Adipocyte (in vitro differentiated cells): ENCODE results near the gene CFAP44.
"Not testable (repeated sequence)": the region's sequence is repeated elsewhere in the genome, so short reads cannot be mapped to it uniquely, and the experiment has no call there.

Experiments
- DNase-seq: peaks from one replicate; pipeline ENCODE4 v3.0.0-alpha.2; 2015; ENCODE audit warnings: low read depth
- H3K27me3 ChIP-seq: replicated peaks from 2 replicates; pipeline ENCODE4 v1.7.0; 2013; ENCODE audit warnings: mild to moderate bottlenecking, low read length, moderate library complexity; ENCODE audit not compliant: control insufficient read depth, insufficient read depth
- H3K36me3 ChIP-seq: 2 replicates; pipeline ENCODE4 v1.7.0; 2013; ENCODE audit warnings: low read length, mild to moderate bottlenecking, moderate library complexity; ENCODE audit not compliant: control insufficient read depth, insufficient read depth, severe bottlenecking
- H3K4me1 ChIP-seq: 2 replicates; pipeline ENCODE4 v1.7.0; 2013; ENCODE audit warnings: mild to moderate bottlenecking, low read length, moderate library complexity; ENCODE audit not compliant: control insufficient read depth, insufficient read depth
- H3K4me3 ChIP-seq: 2 replicates; pipeline ENCODE4 v1.7.0; 2013; ENCODE audit warnings: mild to moderate bottlenecking, low read length, moderate library complexity
- H3K9ac ChIP-seq: 2 replicates; pipeline ENCODE4 v1.7.0; 2013; ENCODE audit warnings: mild to moderate bottlenecking, low read length, moderate library complexity
- H3K9me3 ChIP-seq: 2 replicates; pipeline ENCODE4 v1.7.0; 2013; ENCODE audit warnings: mild to moderate bottlenecking, low read length, moderate library complexity; ENCODE audit not compliant: control insufficient read depth

CFAP44 gene

GRCh38 chr3:113441051-113441770, at the start of gene CFAP44:
CFAP44 (minus strand) TSS chr3:113441493; CDS start chr3:113433664, 7,829 bp downstream.
- H3K9me3 ChIP-seq: no peaks in the 10 kb centered on the region
- no peaks in the 10 kb centered on the region for H3K27me3 ChIP-seq
- no peak for DNase-seq
- peak within 1 kb of the TSS; percentile 47 for H3K9ac ChIP-seq
- peak within 1 kb of the TSS; percentile 79 for H3K4me3 ChIP-seq
- H3K36me3 ChIP-seq: peaks cover 4% of the 10 kb centered on the region
- H3K4me1 ChIP-seq: no peaks in the 10 kb centered on the region

GRCh38 chr3:113485161-113485609, 43.9 kb upstream of the CFAP44 start:
- H3K9ac ChIP-seq: no peak overlapping the region
- no peaks in the 10 kb centered on the region for H3K4me1 ChIP-seq
- no peaks in the 10 kb centered on the region for H3K9me3 ChIP-seq
- no peak overlapping the region for H3K4me3 ChIP-seq
- H3K27me3 ChIP-seq: no peaks in the 10 kb centered on the region
- no peak for DNase-seq
- H3K36me3 ChIP-seq: peaks cover 19% of the 10 kb centered on the region

GRCh38 chr3:113468539-113468938, 27.2 kb upstream of the CFAP44 start:
- Histone ChIP-seq H3K9me3 (no peaks in the 10 kb centered on the region), H3K9ac (no peak overlapping the region), H3K4me3 (no peak overlapping the region), H3K27me3 (no peaks in the 10 kb centered on the region), H3K36me3 (peaks cover 35% of the 10 kb centered on the region), H3K4me1 (no peaks in the 10 kb centered on the region)
- peak; percentile 10 for DNase-seq

GRCh38 chr3:113461488-113461887, 20.2 kb upstream of the CFAP44 start:
- no peak for DNase-seq
- no peak overlapping the region for H3K4me3 ChIP-seq
- no peaks in the 10 kb centered on the region for H3K4me1 ChIP-seq

GRCh38 chr3:113458554-113458953, 17.3 kb upstream of the CFAP44 start:
- H3K9me3 ChIP-seq, H3K9ac ChIP-seq, H3K4me1 ChIP-seq, H3K27me3 ChIP-seq, H3K4me3 ChIP-seq, DNase-seq: not testable (repeated sequence)
- peaks cover 27% of the 10 kb centered on the region for H3K36me3 ChIP-seq

More at GRCh38 chr3:113461488-113461887, 20.2 kb upstream of the CFAP44 start:
- H3K36me3 ChIP-seq: peaks cover 39% of the 10 kb centered on the region
- H3K27me3 ChIP-seq: no peaks in the 10 kb centered on the region
- no peak overlapping the region for H3K9ac ChIP-seq
- no peaks in the 10 kb centered on the region for H3K9me3 ChIP-seq

- Histone ChIP-seq H3K9ac (no peak overlapping the region), H3K36me3 (peaks cover 20% of the 10 kb centered on the region), H3K4me1 (no peaks in the 10 kb centered on the region), H3K4me3 (no peak overlapping the region), H3K27me3 (no peaks in the 10 kb centered on the region), H3K9me3 (no peaks in the 10 kb centered on the region)
- no peak for DNase-seq
Measured at GRCh38 chr3:113455446-113455845, 14.2 kb upstream of the CFAP44 start.

GRCh38 chr3:113454630-113455029, 13.3 kb upstream of the CFAP44 start:
- Histone ChIP-seq H3K27me3 (no peaks in the 10 kb centered on the region), H3K4me3 (no peak overlapping the region), H3K4me1 (no peaks in the 10 kb centered on the region), H3K9me3 (no peaks in the 10 kb centered on the region), H3K9ac (no peak overlapping the region), H3K36me3 (peaks cover 12% of the 10 kb centered on the region)
- no peak for DNase-seq

GRCh38 chr3:113454057-113454456, 12.8 kb upstream of the CFAP44 start:
- Histone ChIP-seq H3K27me3 (no peaks in the 10 kb centered on the region), H3K36me3 (peaks cover 17% of the 10 kb centered on the region), H3K9ac (no peak overlapping the region), H3K4me1 (no peaks in the 10 kb centered on the region), H3K9me3 (no peaks in the 10 kb centered on the region), H3K4me3 (no peak overlapping the region)
- no peak for DNase-seq

- Histone ChIP-seq H3K4me1 (no peaks in the 10 kb centered on the region), H3K27me3 (no peaks in the 10 kb centered on the region), H3K9ac (no peak overlapping the region), H3K9me3 (no peaks in the 10 kb centered on the region), H3K4me3 (no peak overlapping the region), H3K36me3 (peaks cover 27% of the 10 kb centered on the region)
- no peak for DNase-seq
Measured at GRCh38 chr3:113450911-113451310, 9.6 kb upstream of the CFAP44 start.

GRCh38 chr3:113439606-113440005, 1.7 kb downstream of the CFAP44 start:
- no peaks in the 10 kb centered on the region for H3K36me3 ChIP-seq
- DNase-seq: no peak
- H3K27me3 ChIP-seq: no peaks in the 10 kb centered on the region
- no peak overlapping the region for H3K9ac ChIP-seq
- H3K4me1 ChIP-seq: no peaks in the 10 kb centered on the region
- no peak overlapping the region for H3K4me3 ChIP-seq
- H3K9me3 ChIP-seq: no peaks in the 10 kb centered on the region

GRCh38 chr3:113438224-113438623, 3.1 kb downstream of the CFAP44 start:
- Histone ChIP-seq H3K27me3 (no peaks in the 10 kb centered on the region), H3K4me1 (no peaks in the 10 kb centered on the region), H3K9ac (no peak overlapping the region), H3K9me3 (no peaks in the 10 kb centered on the region), H3K36me3 (no peaks in the 10 kb centered on the region), H3K4me3 (no peak overlapping the region)
- no peak for DNase-seq

- Histone ChIP-seq H3K9me3 (no peaks in the 10 kb centered on the region), H3K36me3 (no peaks in the 10 kb centered on the region), H3K9ac (no peak overlapping the region), H3K27me3 (no peaks in the 10 kb centered on the region), H3K4me1 (no peaks in the 10 kb centered on the region), H3K4me3 (no peak overlapping the region)
- DNase-seq: no peak
Measured at GRCh38 chr3:113437411-113437810, 3.9 kb downstream of the CFAP44 start.
